Urothelium cell line (cell line): ENCODE data around the gene CNTN2.

Experiments used
- DNase-seq: peaks from one replicate; pipeline ENCODE4 v3.0.0; 2011; ENCODE audit warnings: low spot score, mixed read lengths
- FAIRE-seq: peaks from 2 replicates; lab custom pipeline; 2011; peaks lifted over from hg19 to GRCh38; lab: Jason Lieb, UNC

Gene CNTN2

GRCh38 chr1:205069371-205070125 is 26.5 kb downstream of the CNTN2 start:
- DNase-seq (no peak), FAIRE-seq (no peak)

GRCh38 chr1:205071028-205071409 is 28.0 kb downstream of the CNTN2 start:
- FAIRE-seq (no peak), DNase-seq (no peak)

- FAIRE-seq (no peak), DNase-seq (no peak)
Observed at GRCh38 chr1:205071801-205072200, 28.8 kb downstream of the CNTN2 start.

GRCh38 chr1:205072286-205072685 is 29.3 kb downstream of the CNTN2 start:
- FAIRE-seq (no peak), DNase-seq (no peak)

GRCh38 chr1:205072881-205073280 is 29.9 kb downstream of the CNTN2 start:
- DNase-seq (no peak), FAIRE-seq (no peak)

- FAIRE-seq (no peak), DNase-seq (no peak)
Observed at GRCh38 chr1:205073511-205073910, 30.5 kb downstream of the CNTN2 start.

- DNase-seq (no peak), FAIRE-seq (no peak)
Observed at GRCh38 chr1:205074084-205074483, 31.1 kb downstream of the CNTN2 start.

- FAIRE-seq (no peak), DNase-seq (no peak)
Observed at GRCh38 chr1:205074513-205074912, 31.5 kb downstream of the CNTN2 start.

- DNase-seq (no peak), FAIRE-seq (no peak)
Observed at GRCh38 chr1:205075642-205076155, 32.7 kb downstream of the CNTN2 start.

- DNase-seq (no peak), FAIRE-seq (no peak)
Observed at GRCh38 chr1:205076245-205076761, 33.3 kb downstream of the CNTN2 start.

- no peak for FAIRE-seq
- DNase-seq, result no peak
Observed at GRCh38 chr1:205077158-205077933, 34.3 kb downstream of the CNTN2 start.

GRCh38 chr1:205077934-205078311 is 34.9 kb downstream of the CNTN2 start:
- FAIRE-seq, result no peak
- no peak for DNase-seq

- DNase-seq (no peak), FAIRE-seq (no peak)
Observed at GRCh38 chr1:205082431-205082830, 39.4 kb downstream of the CNTN2 start.

- no peak for DNase-seq
- FAIRE-seq, result no peak
Observed at GRCh38 chr1:205084360-205084759, 41.3 kb downstream of the CNTN2 start, which contains the start of gene TMEM81. TMEM81 (minus strand) TSS chr1:205084460; CDS start chr1:205084320, 140 bp downstream.

- no peak for FAIRE-seq
- DNase-seq, result no peak
Observed at GRCh38 chr1:205088341-205088740, 45.3 kb downstream of the CNTN2 start.

GRCh38 chr1:205091043-205091740 is 48.2 kb downstream of the CNTN2 start:
- no peak for DNase-seq

GRCh38 chr1:205095422-205095821 is 52.4 kb downstream of the CNTN2 start:
- no peak for FAIRE-seq
- DNase-seq, result no peak

More at GRCh38 chr1:205091043-205091740, 48.2 kb downstream of the CNTN2 start:
- FAIRE-seq, result no peak

GRCh38 chr1:205098242-205098641 is 55.2 kb downstream of the CNTN2 start:
- no peak for FAIRE-seq
- DNase-seq, result no peak

- FAIRE-seq, result no peak
Observed at GRCh38 chr1:205102404-205102803, 59.4 kb downstream of the CNTN2 start.

GRCh38 chr1:205107327-205107726 is 64.3 kb downstream of the CNTN2 start:
- FAIRE-seq (no peak), DNase-seq (no peak)

More at GRCh38 chr1:205102404-205102803, 59.4 kb downstream of the CNTN2 start:
- DNase-seq, result no peak

GRCh38 chr1:205108464-205108863 is 65.5 kb downstream of the CNTN2 start:
- DNase-seq, result no peak
- no peak for FAIRE-seq
